ENCODE results near the gene ATG5. TPM values are rescaled to one million over a fixed set of nuclear protein-coding genes. Genes with fewer than 3 reads are reported as not detected.

The ATG5 gene
- total RNA-seq, 2 donors from 2014 or later = 28.4 to 30.1 TPM

- H3K27ac ChIP-seq = no peak overlapping the region
- no peaks in the 10 kb centered on the region for H3K27me3 ChIP-seq (replicated peaks; ENCODE audit: insufficient read depth)
- no peak overlapping the region for H3K4me3 ChIP-seq
- no peaks in the 10 kb centered on the region for H3K9me3 ChIP-seq
- ATAC-seq (ENCODE audit: insufficient number of reproducible peaks, low FRiP score, low read depth) (no peak), DNase-seq (ENCODE audit: low spot score) (no peak)
- no peaks in the 10 kb centered on the region for H3K36me3 ChIP-seq
- no peaks in the 10 kb centered on the region for H3K4me1 ChIP-seq (ENCODE audit: control insufficient read depth in 1 of 2, low read depth in 2 of 2)
- TF ChIP-seq CTCF (IDR thresholded peaks at IDR 0.05) = no peak
Observed at GRCh38 chr6:106138151-106138550, 187.4 kb downstream of the ATG5 start.

GRCh38 chr6:106136845-106137244, 188.7 kb downstream of the ATG5 start:
- DNase-seq (ENCODE audit: low spot score) (no peak), ATAC-seq (ENCODE audit: insufficient number of reproducible peaks, low FRiP score, low read depth) (no peak)
- no peak for TF ChIP-seq CTCF (IDR thresholded peaks at IDR 0.05)

GRCh38 chr6:106135911-106136571, 189.5 kb downstream of the ATG5 start:
- H3K9me3 ChIP-seq = no peaks in the 10 kb centered on the region
- DNase-seq (ENCODE audit: low spot score) (no peak), ATAC-seq (ENCODE audit: insufficient number of reproducible peaks, low FRiP score, low read depth) (no peak)
- TF ChIP-seq CTCF (IDR thresholded peaks at IDR 0.05) = no peak
- H3K27ac ChIP-seq = no peak overlapping the region
- H3K27me3 ChIP-seq (replicated peaks; ENCODE audit: insufficient read depth) = no peaks in the 10 kb centered on the region
- H3K4me3 ChIP-seq = no peak overlapping the region
- H3K4me1 ChIP-seq (ENCODE audit: control insufficient read depth in 1 of 2, low read depth in 2 of 2) = no peaks in the 10 kb centered on the region
- H3K36me3 ChIP-seq = no peaks in the 10 kb centered on the region

More at GRCh38 chr6:106136845-106137244, 188.7 kb downstream of the ATG5 start:
- H3K9me3 ChIP-seq = no peaks in the 10 kb centered on the region
- no peaks in the 10 kb centered on the region for H3K4me1 ChIP-seq (ENCODE audit: control insufficient read depth in 1 of 2, low read depth in 2 of 2)
- no peak overlapping the region for H3K27ac ChIP-seq
- no peak overlapping the region for H3K4me3 ChIP-seq
- no peaks in the 10 kb centered on the region for H3K27me3 ChIP-seq (replicated peaks; ENCODE audit: insufficient read depth)
- H3K36me3 ChIP-seq = no peaks in the 10 kb centered on the region

GRCh38 chr6:106134906-106135634, 190.5 kb downstream of the ATG5 start:
- H3K36me3 ChIP-seq = no peaks in the 10 kb centered on the region
- H3K27me3 ChIP-seq (replicated peaks; ENCODE audit: insufficient read depth) = no peaks in the 10 kb centered on the region
- ATAC-seq (ENCODE audit: insufficient number of reproducible peaks, low FRiP score, low read depth) = no peak

More at GRCh38 chr6:106134906-106135634, 190.5 kb downstream of the ATG5 start:
- Histone ChIP-seq H3K4me3 (no peak overlapping the region), H3K9me3 (no peaks in the 10 kb centered on the region), H3K4me1 (ENCODE audit: control insufficient read depth in 1 of 2, low read depth in 2 of 2) (no peaks in the 10 kb centered on the region), H3K27ac (no peak overlapping the region)
- DNase-seq (ENCODE audit: low spot score) = no peak
- no peak for TF ChIP-seq CTCF (IDR thresholded peaks at IDR 0.05)

Other genes starting within 250 kb of the ATG5 start
- gene PRDM1, start 239.4 kb downstream of the ATG5 start, total RNA-seq = 1 to 10 TPM; 4.1 to 7.9 TPM
- 1 to 10 TPM; 3.2 to 7.2 TPM for gene CRYBG1, start 35.0 kb upstream of the ATG5 start, total RNA-seq